Memory B cell (primary cell): ENCODE data around the gene MYNN.
"Not testable (repeated sequence)": the region's sequence is repeated elsewhere in the genome, so short reads cannot be mapped to it uniquely, and the experiment has no call there.

Experiments used
- ATAC-seq: fragments of 150-1000 bp; cut with Tn5 transposase; 2 replicates; pipeline ENCODE4 v1.10.0; 2021; ENCODE audit warnings: low read depth, mild to moderate bottlenecking, moderate library complexity
- DNase-seq, 2 donors: peaks; one replicate each; pipeline ENCODE4 v3.0.0; 2022; ENCODE audit warnings: low spot score in 2 of 2
- H3K27ac Mint-ChIP-seq: one replicate; pipeline ENCODE4 v1.8.0; 2022; ENCODE audit warnings: mild to moderate bottlenecking, moderate library complexity, mixed read lengths
- H3K27me3 Mint-ChIP-seq: one replicate; pipeline ENCODE4 v1.8.0; 2022; ENCODE audit warnings: mixed read lengths
- H3K36me3 Mint-ChIP-seq: one replicate; pipeline ENCODE4 v1.8.0; 2022; ENCODE audit warnings: mild to moderate bottlenecking, mixed read lengths
- H3K4me1 Mint-ChIP-seq: one replicate; pipeline ENCODE4 v1.8.0; 2022; ENCODE audit warnings: mixed read lengths
- H3K4me3 Mint-ChIP-seq: one replicate; pipeline ENCODE4 v1.8.0; 2022; ENCODE audit warnings: mild to moderate bottlenecking, moderate library complexity, mixed read lengths
- H3K9me3 Mint-ChIP-seq: one replicate; pipeline ENCODE4 v1.8.0; 2022; ENCODE audit warnings: mixed read lengths

The MYNN gene

DNA sequence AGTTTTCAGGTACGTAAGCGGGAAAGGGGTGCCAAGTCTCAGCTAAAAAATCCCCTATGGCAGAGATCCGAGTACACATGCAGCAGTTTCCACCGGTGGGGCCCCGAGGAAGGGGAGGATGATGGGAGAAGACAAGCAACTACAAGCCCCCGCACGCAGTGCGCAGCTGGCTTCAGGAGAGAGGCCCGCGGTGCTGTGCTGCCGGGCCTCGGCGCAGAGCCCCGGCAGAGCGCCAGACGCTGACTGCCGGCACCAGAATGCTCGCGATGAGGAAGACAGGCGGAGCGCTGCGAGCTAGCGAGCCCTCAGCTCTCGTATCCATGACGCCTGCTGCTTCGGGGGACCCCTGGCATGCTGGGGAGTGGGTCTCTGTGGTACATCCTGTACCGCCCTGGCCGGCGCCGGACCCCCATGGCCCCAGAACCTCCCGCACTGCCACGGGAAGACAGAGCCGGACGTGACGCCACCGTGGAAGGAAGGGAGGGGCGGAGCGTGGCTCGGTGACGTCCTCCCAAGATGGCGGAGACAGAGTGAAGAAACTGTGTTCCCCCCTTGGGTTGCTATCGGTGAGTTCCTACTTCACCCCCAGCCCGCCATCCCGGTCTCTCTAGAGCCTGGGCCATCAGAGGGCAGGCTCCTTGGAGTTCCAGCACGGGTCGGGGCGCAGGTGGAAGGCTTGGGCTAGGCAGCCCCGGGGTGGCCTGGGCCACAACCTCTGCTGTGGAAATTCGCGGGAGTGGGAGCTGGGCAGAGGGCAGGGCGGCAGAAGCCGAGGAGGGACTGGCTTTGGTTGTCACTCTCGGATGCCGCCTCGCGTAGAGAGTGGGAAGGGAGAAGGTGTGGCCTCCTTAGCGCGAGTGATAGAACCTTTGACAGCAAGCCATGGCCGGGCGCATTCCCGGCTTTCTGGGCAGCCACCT, at the start of gene MYNN:
Gene MYNN (plus strand): TSS at position 500 of the 920 bp plus-strand sequence. CDS start 900 bp downstream, outside the sequence.
- peaks cover 17% of the 10 kb centered on the region for H3K4me1 Mint-ChIP-seq
- DNase-seq (peak; percentile 89 to 92), ATAC-seq (peak; percentile 80)
- H3K4me3 Mint-ChIP-seq = peak within 1 kb of the TSS; percentile 99
- H3K27me3 Mint-ChIP-seq = no peaks in the 10 kb centered on the region
- peak within 1 kb of the TSS; percentile 99 for H3K27ac Mint-ChIP-seq
- H3K36me3 Mint-ChIP-seq = peaks cover 5% of the 10 kb centered on the region
- H3K9me3 Mint-ChIP-seq = no peaks in the 10 kb centered on the region

GRCh38 chr3:169731857-169732256, 41.3 kb upstream of the MYNN start:
- H3K36me3 Mint-ChIP-seq, DNase-seq, H3K4me3 Mint-ChIP-seq, H3K4me1 Mint-ChIP-seq, ATAC-seq, H3K27ac Mint-ChIP-seq: not testable (repeated sequence)
- H3K9me3 Mint-ChIP-seq = peaks cover 24% of the 10 kb centered on the region
- peaks cover 22% of the 10 kb centered on the region for H3K27me3 Mint-ChIP-seq

DNA sequence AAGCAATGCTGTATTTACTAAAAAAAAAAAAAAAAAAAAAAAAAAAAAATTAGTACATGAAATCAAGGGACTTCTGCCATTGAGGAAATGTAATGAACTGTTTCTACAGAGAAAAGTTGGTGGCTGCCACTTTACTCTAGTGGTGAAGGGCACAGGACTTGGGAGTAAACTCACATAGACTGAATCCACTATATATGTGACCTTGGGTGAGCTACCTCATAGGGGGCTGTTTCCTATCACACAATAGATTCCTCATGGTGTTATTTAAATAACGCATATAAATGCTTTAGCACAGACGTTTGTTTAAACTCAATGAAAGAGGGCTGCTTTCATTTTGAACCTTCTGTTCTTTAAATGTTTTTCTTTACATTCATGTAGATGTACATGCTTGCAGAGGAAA, 34.1 kb upstream of the MYNN start:
- peaks cover 3% of the 10 kb centered on the region for H3K36me3 Mint-ChIP-seq
- H3K4me3 Mint-ChIP-seq = no peak overlapping the region
- DNase-seq (no peak), ATAC-seq (no peak)
- no peaks in the 10 kb centered on the region for H3K4me1 Mint-ChIP-seq
- peaks cover 5% of the 10 kb centered on the region for H3K27me3 Mint-ChIP-seq
- peaks cover 11% of the 10 kb centered on the region for H3K9me3 Mint-ChIP-seq
- no peak overlapping the region for H3K27ac Mint-ChIP-seq

DNA sequence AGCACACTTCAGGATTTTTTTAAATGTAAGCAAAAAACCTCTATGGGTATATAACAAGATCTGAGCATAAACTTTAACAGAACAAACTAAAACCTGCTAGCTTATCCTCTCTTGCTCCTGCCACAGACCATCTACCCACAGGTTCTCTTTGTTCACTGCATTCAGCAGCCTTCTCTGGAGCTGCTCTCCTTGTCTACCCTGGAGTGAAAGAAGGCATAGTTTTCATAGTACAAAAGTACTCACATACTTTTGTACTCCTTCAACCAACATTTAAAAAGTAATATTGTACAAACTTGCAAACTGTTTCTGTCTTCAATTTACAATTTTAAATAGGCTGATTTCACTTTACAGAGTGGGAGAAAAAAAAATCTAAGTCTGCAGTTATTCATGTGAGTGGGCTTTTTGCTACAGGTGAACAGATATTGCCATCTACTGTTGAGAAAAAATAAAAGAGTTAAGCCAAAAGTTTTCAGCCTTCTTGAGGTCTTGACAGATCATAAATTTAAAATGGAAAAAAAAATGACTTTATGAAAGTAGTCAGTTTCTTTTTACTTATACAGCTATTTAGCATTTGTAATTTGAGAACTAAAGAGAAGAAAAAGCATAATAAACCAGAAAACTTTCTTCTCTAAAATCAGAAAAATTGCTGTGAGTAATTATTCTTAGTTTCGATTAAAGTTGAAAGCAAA, 28.7 kb upstream of the MYNN start:
- no peak for ATAC-seq
- DNase-seq = no peak
- Mint-ChIP-seq H3K9me3 (no peaks in the 10 kb centered on the region), H3K4me1 (peaks cover 2% of the 10 kb centered on the region), H3K36me3 (no peaks in the 10 kb centered on the region), H3K27me3 (peaks cover 18% of the 10 kb centered on the region), H3K27ac (no peak overlapping the region), H3K4me3 (no peak overlapping the region)

GRCh38 chr3:169746924-169747323, 26.3 kb upstream of the MYNN start:
- DNase-seq (no peak), ATAC-seq (no peak)
- H3K27ac Mint-ChIP-seq = no peak overlapping the region
- peaks cover 2% of the 10 kb centered on the region for H3K4me1 Mint-ChIP-seq
- H3K4me3 Mint-ChIP-seq = no peak overlapping the region
- H3K36me3 Mint-ChIP-seq = no peaks in the 10 kb centered on the region
- H3K27me3 Mint-ChIP-seq = peaks cover 19% of the 10 kb centered on the region
- no peaks in the 10 kb centered on the region for H3K9me3 Mint-ChIP-seq

DNA sequence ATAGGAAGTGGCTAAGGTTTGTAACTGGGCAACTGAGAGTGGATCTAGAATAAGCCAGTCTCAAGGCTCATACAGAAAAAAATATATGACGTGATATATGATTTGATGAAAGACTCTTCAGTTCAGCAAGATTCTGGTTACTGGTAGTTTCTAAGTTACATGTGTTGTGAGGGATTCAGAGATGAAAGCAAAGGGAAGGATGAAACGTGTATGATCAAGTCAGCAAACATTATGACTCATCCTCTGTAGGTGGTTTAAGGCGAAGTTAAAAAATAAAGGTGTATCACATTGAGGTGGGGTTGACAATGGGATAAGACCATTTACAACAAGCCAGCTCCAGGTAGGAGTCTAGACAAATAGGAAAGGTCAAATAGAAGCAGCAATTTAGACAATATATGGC, 24.5 kb upstream of the MYNN start:
- ATAC-seq (no peak), DNase-seq (no peak)
- peaks cover 21% of the 10 kb centered on the region for H3K27me3 Mint-ChIP-seq
- peaks cover 2% of the 10 kb centered on the region for H3K4me1 Mint-ChIP-seq
- no peaks in the 10 kb centered on the region for H3K36me3 Mint-ChIP-seq
- H3K9me3 Mint-ChIP-seq = no peaks in the 10 kb centered on the region
- no peak overlapping the region for H3K4me3 Mint-ChIP-seq
- no peak overlapping the region for H3K27ac Mint-ChIP-seq

DNA sequence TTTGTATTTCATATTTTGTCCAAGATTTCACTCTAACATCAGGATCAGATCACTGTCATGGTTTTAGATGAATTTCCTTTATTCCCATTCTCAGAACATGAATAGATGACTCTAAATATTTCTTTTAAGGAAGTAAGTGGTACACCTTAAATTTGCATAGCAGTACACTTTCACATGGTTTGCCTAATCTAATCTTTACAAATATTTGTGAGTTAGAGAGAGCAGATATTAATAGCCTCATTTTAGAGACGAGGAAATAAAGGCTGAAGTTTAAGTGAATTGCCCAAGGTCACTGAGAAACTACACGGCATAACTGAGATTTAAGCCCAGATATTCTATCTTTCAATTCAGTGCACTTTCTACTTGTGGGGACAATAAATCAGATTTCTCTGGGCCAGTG, 22.5 kb upstream of the MYNN start:
- no peak for DNase-seq
- H3K27me3 Mint-ChIP-seq = peaks cover 26% of the 10 kb centered on the region
- ATAC-seq = peak; percentile 32

GRCh38 chr3:169751875-169752274, 21.3 kb upstream of the MYNN start:
- H3K9me3 Mint-ChIP-seq = no peaks in the 10 kb centered on the region
- no peak for DNase-seq
- H3K4me3 Mint-ChIP-seq = no peak overlapping the region
- H3K36me3 Mint-ChIP-seq = no peaks in the 10 kb centered on the region
- no peak for ATAC-seq
- H3K27me3 Mint-ChIP-seq = peaks cover 27% of the 10 kb centered on the region
- peaks cover 2% of the 10 kb centered on the region for H3K4me1 Mint-ChIP-seq
- no peak overlapping the region for H3K27ac Mint-ChIP-seq

More for the DNA sequence above, 22.5 kb upstream of the MYNN start:
- H3K36me3 Mint-ChIP-seq = no peaks in the 10 kb centered on the region
- H3K27ac Mint-ChIP-seq = no peak overlapping the region
- peaks cover 2% of the 10 kb centered on the region for H3K4me1 Mint-ChIP-seq
- no peak overlapping the region for H3K4me3 Mint-ChIP-seq
- H3K9me3 Mint-ChIP-seq = no peaks in the 10 kb centered on the region

DNA sequence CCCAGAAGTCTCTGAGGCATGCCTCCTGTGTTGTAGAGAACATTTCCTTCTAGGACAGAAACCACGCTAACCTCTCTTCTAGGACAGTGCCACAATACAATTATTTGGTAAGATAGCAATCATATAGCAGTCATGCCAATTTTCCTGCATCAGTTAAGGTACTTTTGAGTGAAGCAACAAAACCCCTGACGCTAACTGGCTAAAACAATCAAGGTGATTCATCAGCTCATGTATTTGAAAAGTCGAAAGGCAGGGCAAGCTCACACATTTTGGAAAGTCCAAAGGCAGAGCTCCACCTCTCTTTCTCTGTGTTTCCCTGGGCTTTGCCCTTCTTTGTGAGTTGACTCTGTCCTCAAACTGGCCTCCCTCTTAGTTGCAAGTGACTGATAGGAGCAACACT, 18.5 kb upstream of the MYNN start:
- H3K4me1 Mint-ChIP-seq = peaks cover 4% of the 10 kb centered on the region
- no peak overlapping the region for H3K27ac Mint-ChIP-seq
- H3K4me3 Mint-ChIP-seq = no peak overlapping the region
- H3K36me3 Mint-ChIP-seq = no peaks in the 10 kb centered on the region
- DNase-seq (no peak), ATAC-seq (no peak)
- no peaks in the 10 kb centered on the region for H3K9me3 Mint-ChIP-seq
- peaks cover 15% of the 10 kb centered on the region for H3K27me3 Mint-ChIP-seq

- DNase-seq (no peak), ATAC-seq (no peak)
- peaks cover 13% of the 10 kb centered on the region for H3K27me3 Mint-ChIP-seq
- no peaks in the 10 kb centered on the region for H3K36me3 Mint-ChIP-seq
- H3K9me3 Mint-ChIP-seq = no peaks in the 10 kb centered on the region
- H3K4me3 Mint-ChIP-seq = no peak overlapping the region
- peaks cover 4% of the 10 kb centered on the region for H3K4me1 Mint-ChIP-seq
- no peak overlapping the region for H3K27ac Mint-ChIP-seq
Measured at GRCh38 chr3:169755488-169755887, 17.7 kb upstream of the MYNN start.

DNA sequence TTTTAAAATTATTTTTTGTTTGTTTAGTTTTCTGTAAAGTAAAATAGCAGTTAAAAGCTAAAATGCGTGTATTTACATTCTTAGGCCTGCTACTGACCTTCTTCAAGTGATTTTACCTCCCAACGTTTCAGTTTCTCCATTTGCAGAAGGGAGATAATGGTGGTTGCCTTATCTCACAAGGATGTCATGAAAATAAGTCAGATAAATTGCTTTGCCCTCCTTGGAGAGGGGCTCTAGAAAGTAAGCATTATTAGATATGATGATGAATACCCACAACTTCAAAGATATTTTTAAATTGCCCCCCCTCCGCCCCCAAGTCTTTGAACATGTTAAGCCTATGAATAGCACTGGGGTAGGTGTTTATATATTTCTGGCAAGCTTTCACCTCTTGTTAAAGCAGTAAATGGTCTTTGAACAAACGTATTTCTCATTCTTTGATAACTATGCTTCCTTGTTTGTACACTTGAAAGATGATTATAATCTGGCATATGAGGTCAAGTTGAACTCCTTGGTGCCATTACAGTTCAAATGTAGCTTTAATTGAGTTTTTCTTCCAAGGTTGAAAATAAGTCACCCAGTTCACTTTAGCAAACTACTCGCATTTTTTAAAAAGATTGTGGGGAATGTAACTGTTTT, 14.7 kb upstream of the MYNN start:
- no peak overlapping the region for H3K27ac Mint-ChIP-seq
- no peak overlapping the region for H3K4me3 Mint-ChIP-seq
- ATAC-seq (no peak), DNase-seq (no peak)
- H3K36me3 Mint-ChIP-seq = no peaks in the 10 kb centered on the region
- H3K9me3 Mint-ChIP-seq = no peaks in the 10 kb centered on the region
- H3K4me1 Mint-ChIP-seq = peaks cover 4% of the 10 kb centered on the region
- H3K27me3 Mint-ChIP-seq = peaks cover 10% of the 10 kb centered on the region

DNA sequence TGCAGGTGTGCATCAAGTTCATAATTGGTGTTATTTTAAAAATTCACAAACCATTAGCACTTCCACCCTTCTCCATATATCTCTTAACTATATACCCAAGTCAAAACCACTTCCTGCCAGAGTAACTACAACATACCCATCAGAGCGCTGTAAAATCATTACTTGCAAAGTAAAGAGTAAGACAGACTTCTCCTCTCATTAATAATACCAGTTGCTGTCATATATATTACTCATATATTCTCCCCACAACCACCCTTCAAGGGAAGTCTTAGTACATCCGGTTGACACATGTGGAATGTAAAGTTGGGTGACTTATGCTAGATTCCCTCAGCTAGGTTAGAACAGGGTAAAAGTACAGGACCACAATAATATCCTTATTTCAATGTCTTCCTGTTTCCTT, 13.9 kb upstream of the MYNN start:
- H3K27me3 Mint-ChIP-seq = peaks cover 10% of the 10 kb centered on the region
- peaks cover 10% of the 10 kb centered on the region for H3K4me1 Mint-ChIP-seq
- DNase-seq (no peak), ATAC-seq (no peak)
- no peak overlapping the region for H3K4me3 Mint-ChIP-seq
- H3K9me3 Mint-ChIP-seq = no peaks in the 10 kb centered on the region
- no peaks in the 10 kb centered on the region for H3K36me3 Mint-ChIP-seq
- no peak overlapping the region for H3K27ac Mint-ChIP-seq

DNA sequence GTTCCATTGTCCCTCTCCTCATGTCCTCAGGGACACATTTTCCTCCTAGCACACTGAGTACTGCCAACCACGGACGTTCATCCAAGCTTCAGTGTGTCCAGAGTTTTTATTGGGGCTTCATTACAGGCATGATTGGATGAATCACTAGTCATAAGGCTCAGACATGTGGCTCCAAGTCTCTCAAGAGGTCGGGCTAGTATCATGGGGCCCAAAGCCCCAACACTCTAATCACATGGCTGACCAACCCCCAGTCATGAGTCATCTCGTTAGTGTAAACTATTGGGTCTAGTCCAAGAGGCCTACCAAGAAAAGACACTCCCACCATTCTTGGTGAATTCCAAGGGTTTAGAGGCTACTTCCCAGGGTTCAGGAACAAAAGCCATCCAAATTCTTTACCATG, 12.7 kb upstream of the MYNN start:
- H3K27ac Mint-ChIP-seq = no peak overlapping the region
- no peak for ATAC-seq
- no peak overlapping the region for H3K4me3 Mint-ChIP-seq
- H3K4me1 Mint-ChIP-seq = peaks cover 10% of the 10 kb centered on the region
- H3K27me3 Mint-ChIP-seq = peaks cover 5% of the 10 kb centered on the region
- H3K36me3 Mint-ChIP-seq = no peaks in the 10 kb centered on the region
- no peaks in the 10 kb centered on the region for H3K9me3 Mint-ChIP-seq
- DNase-seq = no peak

- Mint-ChIP-seq H3K4me3 (peak overlapping the region; percentile 96), H3K27ac (peak overlapping the region; percentile 96), H3K36me3 (no peaks in the 10 kb centered on the region), H3K4me1 (peaks cover 8% of the 10 kb centered on the region), H3K27me3 (no peaks in the 10 kb centered on the region), H3K9me3 (peaks cover 5% of the 10 kb centered on the region)
- peak; percentile 50 for ATAC-seq
- peak; percentile 62 to 78 for DNase-seq
Measured at GRCh38 chr3:169764312-169764881, 8.8 kb upstream of the MYNN start.
